ENCODE measurements around the gene ZNF410.
"Not testable (repeated sequence)": the region's sequence is repeated elsewhere in the genome, so short reads cannot be mapped to it uniquely, and the experiment has no call there.

ZNF410 gene

GRCh38 chr14:73884438-73885190, 2.0 kb upstream of the ZNF410 start:
- DNase-seq (ENCODE audit: low read depth in 2 of 3, low spot score in 1 of 3) = no peak

GRCh38 chr14:73887318-73887616, 608 bp downstream of the ZNF410 start:
- no peak for DNase-seq (ENCODE audit: low read depth in 2 of 3, low spot score in 1 of 3)

- no peak for DNase-seq (ENCODE audit: low read depth in 2 of 3, low spot score in 1 of 3)
These were observed 1.2 kb downstream of the ZNF410 start for GRCh38 chr14:73887694-73888459.

GRCh38 chr14:73888460-73888725, 1.7 kb downstream of the ZNF410 start:
- no peak for DNase-seq (ENCODE audit: low read depth in 2 of 3, low spot score in 1 of 3)

GRCh38 chr14:73888971-73889370, 2.3 kb downstream of the ZNF410 start:
- no peak for DNase-seq (ENCODE audit: low read depth in 2 of 3, low spot score in 1 of 3)

- no peak for DNase-seq (ENCODE audit: low read depth in 2 of 3, low spot score in 1 of 3)
These were observed 2.7 kb downstream of the ZNF410 start for GRCh38 chr14:73889376-73889775.

GRCh38 chr14:73894180-73894687, 7.6 kb downstream of the ZNF410 start:
- DNase-seq (ENCODE audit: low read depth in 2 of 3, low spot score in 1 of 3) = not testable (repeated sequence)

GRCh38 chr14:73895939-73896338, 9.3 kb downstream of the ZNF410 start:
- DNase-seq (ENCODE audit: low read depth in 2 of 3, low spot score in 1 of 3) = no peak

GRCh38 chr14:73896521-73896920, 9.9 kb downstream of the ZNF410 start:
- DNase-seq (ENCODE audit: low read depth in 2 of 3, low spot score in 1 of 3) = no peak

- DNase-seq (ENCODE audit: low read depth in 2 of 3, low spot score in 1 of 3) = no peak
These were observed 16.4 kb downstream of the ZNF410 start for GRCh38 chr14:73903028-73903427.

GRCh38 chr14:73909681-73910080, 23.0 kb downstream of the ZNF410 start:
- no peak for DNase-seq (ENCODE audit: low read depth in 2 of 3, low spot score in 1 of 3)

GRCh38 chr14:73913256-73913655, 26.6 kb downstream of the ZNF410 start:
- no peak for DNase-seq (ENCODE audit: low read depth in 2 of 3, low spot score in 1 of 3)

- DNase-seq (ENCODE audit: low read depth in 2 of 3, low spot score in 1 of 3) = no peak
These were observed 29.7 kb downstream of the ZNF410 start for GRCh38 chr14:73916324-73916723.

GRCh38 chr14:73919457-73919856, 32.8 kb downstream of the ZNF410 start:
- not testable (repeated sequence) for DNase-seq (ENCODE audit: low read depth in 2 of 3, low spot score in 1 of 3)

GRCh38 chr14:73924337-73924736, 37.7 kb downstream of the ZNF410 start:
- no peak for DNase-seq (ENCODE audit: low read depth in 2 of 3, low spot score in 1 of 3)

GRCh38 chr14:73935666-73936065, 49.0 kb downstream of the ZNF410 start:
- no peak for DNase-seq (ENCODE audit: low read depth in 2 of 3, low spot score in 1 of 3)

- no peak for DNase-seq (ENCODE audit: low read depth in 2 of 3, low spot score in 1 of 3)
These were observed 49.9 kb downstream of the ZNF410 start for GRCh38 chr14:73936548-73936947.

GRCh38 chr14:73937012-73937411, 50.4 kb downstream of the ZNF410 start:
- no peak for DNase-seq (ENCODE audit: low read depth in 2 of 3, low spot score in 1 of 3)

GRCh38 chr14:73942180-73942579, 55.5 kb downstream of the ZNF410 start:
- DNase-seq (ENCODE audit: low read depth in 2 of 3, low spot score in 1 of 3) = no peak

GRCh38 chr14:73943083-73943482, 56.4 kb downstream of the ZNF410 start:
- no peak for DNase-seq (ENCODE audit: low read depth in 2 of 3, low spot score in 1 of 3)

GRCh38 chr14:73944432-73945158, 57.9 kb downstream of the ZNF410 start:
- DNase-seq (ENCODE audit: low read depth in 2 of 3, low spot score in 1 of 3) = no peak

GRCh38 chr14:73945159-73945670, 58.6 kb downstream of the ZNF410 start:
- DNase-seq (ENCODE audit: low read depth in 2 of 3, low spot score in 1 of 3) = no peak
